HG03520 (cell line): ENCODE data around the gene GLB1L2.

Experiments used
- ATAC-seq: cut with Tn5 transposase; IDR thresholded peaks from one replicate; pipeline ENCODE4 v1.9.1; 2021; ENCODE audit warnings: mild to moderate bottlenecking, moderate library complexity; ENCODE audit not compliant: unreplicated experiment

GLB1L2 gene

DNA sequence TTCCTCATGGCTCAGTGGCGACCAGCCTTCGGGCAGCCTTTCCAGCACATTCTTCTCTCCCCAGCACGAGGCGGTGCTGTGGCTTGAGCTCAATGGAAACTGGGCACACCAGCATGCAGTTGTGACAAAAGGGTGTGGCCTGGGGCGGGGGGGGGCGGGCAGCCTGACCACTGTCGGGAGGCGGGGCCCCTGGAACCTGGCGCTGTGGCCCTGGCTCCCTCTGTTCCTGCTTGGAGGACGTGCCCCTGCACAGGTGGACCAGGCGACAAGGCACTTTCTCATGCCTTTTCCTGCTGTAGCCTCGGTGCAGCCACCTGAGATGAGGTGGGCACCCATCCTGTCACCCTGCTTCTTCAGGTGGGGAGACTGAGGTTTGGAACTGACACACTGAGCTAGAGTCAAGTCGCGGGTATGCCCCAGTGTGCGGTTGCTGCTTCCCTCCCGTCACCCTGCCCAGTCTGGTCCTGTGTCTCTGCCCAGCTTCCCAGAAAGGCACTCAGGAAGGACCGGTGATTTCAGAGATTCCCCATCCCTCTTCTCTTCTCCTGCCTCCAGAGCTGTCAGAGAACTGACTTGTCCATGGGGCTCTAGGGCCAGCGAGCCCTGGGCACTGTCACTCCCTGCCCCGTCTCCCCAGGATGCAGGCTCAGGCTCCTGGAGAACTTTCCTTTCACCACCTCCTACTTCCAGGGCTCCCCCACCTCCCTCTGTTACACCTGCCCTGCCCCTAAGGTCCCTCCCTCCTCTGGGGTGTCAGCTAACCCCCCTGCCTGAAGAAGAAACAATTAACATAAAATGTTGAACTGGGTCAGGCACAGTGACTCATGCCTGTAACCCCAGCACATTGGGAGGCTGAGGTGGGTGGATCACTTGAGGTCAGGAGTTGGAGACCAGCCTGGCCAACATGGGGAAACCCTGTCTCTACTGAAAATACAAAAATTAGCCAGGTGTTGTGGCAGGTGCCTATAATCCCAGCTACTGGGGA lies 70.3 kb downstream of the GLB1L2 start:
- ATAC-seq = no peak

DNA sequence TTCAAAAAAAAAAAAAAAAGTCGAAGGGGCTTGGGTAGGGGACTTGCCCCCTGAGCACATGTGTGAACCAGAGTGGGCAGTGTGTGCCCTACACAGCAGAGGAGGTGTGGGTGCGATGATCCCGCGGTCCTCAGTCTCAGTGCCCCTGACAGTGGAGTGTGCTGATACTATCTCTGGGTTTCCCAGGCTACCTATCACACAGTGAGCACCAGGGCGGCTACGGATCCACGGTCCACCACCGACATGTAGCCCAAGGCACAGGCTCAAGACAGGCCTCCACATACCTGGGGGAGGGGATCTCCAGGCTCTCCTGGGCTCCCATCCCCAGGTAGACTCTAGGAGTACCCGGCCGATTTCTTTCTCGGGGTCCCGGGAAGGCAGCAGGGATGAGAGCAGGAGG lies 71.1 kb downstream of the GLB1L2 start:
- ATAC-seq = no peak

DNA sequence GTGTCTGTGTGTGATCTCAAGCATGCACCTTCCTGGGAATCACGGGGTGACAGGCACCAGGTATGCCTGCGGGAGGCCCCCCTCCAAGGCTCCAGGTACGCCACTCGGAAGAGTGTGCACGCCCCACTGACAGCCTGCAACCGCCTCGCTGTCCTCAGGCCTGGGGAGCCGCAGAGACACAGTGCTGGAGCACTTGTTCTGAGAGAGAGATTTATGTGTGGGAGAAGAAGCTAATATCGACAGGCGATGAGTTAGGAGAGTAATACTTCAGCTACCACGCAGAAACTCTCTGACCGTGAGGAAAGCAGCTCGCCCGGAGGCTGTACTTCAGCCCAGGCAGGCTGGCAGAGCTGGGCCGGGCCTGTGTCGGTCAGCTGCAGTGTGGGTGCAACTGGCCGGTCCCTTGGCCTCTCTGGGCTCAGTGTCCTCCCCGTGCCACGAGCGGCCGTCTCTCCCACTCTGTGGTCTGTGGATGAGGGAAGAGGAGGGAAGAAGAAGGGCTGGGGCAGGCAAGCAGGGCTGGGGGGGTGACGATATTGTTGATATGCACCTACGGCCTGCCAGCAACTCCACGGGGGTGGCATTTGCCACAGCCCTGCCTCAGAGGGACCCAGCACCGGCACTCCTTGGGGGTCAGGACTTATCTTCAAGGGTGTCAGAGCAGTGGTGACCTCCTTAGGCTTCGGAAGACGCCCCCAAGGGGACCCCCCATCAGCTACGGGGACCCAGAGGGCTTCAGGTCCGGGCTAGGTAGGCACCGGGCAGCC lies 73.0 kb downstream of the GLB1L2 start:
- no peak for ATAC-seq

DNA sequence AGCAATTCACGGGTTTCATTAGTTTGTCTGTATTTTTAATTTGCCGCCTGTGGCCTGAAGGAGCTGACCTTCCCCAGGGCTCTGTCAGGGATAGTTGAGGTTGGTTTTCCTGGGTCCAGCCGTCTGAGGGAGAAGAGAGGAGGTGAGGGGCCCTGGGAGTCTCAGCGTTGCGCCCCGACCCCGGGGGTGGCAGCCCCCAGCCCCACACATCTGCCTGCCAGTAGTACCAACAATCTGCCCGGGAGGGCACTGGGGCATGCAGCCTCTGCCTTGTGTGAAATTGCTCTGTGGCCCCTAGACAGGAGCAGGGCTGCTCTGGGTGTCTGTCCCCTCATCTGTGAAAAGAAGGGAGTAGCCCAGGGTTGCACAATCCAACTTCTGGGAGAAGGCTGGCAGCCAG lies 73.6 kb downstream of the GLB1L2 start:
- ATAC-seq = no peak

DNA sequence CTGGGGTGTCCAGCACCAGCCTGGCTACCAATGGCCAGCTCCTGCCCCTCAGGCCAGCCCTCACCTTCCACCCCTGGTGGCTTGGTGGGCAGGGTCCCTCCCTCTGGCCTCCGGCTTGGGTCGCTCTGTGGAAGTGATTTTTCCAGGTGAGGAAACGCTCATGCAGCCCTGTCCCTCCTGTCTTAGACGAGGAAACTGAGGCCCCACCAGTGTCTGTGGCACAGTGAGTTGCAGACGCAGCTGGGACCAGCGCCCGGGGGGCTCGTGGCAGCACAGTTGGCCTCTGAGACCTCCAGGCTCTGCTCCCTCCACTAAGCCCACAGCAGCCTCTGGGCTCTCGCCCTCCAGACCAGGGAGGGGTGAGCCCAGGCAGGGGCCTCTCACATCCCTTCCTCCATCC lies 74.1 kb downstream of the GLB1L2 start:
- ATAC-seq = no peak

DNA sequence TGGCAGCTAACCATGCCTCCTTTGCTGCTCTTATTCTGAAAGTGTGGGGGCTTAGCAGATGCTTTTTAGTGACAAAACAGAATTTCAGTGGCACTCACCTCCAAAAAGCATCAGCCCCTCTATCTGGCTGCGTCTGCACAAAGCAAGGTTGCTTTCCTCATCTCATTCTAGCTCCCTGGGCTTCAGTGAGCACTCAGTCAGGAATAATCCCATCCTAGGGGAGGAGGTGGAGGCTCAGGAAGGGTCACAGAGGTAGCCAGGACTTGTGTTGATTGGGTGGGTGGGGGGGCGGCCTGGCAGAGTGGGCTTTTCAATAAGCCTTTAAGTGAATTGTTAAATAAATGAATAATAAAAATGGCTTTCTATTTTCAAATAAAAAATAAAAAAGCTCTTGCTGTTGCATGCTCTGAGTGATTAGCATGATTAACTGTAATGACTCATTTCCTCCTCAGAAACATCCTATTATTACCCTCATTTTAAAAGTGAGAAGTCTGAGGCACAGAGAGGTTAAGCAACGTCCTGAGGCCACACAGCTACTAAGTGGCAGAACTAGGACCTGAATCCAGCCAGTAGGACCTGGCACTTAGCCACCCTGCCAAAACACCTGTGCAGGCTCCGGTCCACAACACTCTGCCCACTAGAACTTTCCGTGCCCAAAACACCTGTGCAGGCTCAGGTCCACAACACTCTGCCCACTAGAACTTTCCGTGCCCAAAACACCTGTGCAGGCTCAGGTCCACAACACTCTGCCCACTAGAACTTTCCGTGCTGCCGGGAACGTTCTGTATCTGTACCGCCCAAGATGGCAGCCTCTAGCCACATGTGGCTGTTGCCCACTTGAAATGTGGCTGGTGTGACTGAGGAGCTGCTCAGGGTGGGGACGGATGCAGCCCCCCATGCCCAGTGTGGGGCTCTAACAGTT lies 74.7 kb downstream of the GLB1L2 start:
- no peak for ATAC-seq

DNA sequence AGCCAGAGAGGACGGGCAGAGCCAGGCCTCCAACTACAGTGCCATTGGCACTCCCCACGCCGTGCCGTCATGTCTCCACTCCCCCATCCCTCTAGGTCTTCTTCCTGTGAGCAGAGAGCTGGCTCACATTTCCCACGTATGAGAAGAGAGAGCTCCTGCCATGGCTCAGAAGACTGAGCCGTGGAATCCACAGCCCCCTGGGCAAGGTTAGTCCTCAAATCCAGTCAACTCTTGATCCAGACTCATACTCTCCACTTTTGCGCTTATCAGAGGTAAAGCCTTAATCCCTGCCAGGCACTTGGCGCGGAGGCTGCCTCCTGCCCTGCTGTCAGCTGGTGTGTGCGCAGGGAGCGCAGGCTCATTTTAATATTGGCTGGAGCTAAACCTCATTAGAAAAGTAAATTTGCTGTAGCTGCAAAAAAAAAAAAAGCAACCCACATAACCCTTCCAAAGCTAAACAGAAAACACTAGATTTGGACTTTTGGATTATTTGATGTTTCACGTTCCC lies 75.6 kb downstream of the GLB1L2 start:
- no peak for ATAC-seq

DNA sequence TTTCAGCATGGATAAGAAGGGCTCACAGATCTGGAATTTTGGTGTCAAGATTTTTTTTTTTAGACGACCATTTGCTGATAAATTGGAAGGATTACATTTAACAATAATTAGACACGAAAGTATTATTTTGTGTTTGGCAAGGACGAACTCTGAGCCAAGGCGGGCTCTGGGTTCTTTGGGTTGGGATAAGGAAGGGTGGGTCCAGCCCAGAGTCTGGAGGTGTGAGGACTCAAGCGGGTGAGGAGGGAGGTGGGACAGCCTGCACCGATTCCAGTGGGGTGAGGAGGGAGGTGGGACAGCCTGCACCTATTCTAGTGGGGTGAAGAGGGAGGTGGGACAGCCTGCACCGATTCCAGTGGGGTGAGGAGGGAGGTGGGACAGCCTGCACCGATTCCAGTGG lies 76.1 kb downstream of the GLB1L2 start:
- ATAC-seq = no peak

DNA sequence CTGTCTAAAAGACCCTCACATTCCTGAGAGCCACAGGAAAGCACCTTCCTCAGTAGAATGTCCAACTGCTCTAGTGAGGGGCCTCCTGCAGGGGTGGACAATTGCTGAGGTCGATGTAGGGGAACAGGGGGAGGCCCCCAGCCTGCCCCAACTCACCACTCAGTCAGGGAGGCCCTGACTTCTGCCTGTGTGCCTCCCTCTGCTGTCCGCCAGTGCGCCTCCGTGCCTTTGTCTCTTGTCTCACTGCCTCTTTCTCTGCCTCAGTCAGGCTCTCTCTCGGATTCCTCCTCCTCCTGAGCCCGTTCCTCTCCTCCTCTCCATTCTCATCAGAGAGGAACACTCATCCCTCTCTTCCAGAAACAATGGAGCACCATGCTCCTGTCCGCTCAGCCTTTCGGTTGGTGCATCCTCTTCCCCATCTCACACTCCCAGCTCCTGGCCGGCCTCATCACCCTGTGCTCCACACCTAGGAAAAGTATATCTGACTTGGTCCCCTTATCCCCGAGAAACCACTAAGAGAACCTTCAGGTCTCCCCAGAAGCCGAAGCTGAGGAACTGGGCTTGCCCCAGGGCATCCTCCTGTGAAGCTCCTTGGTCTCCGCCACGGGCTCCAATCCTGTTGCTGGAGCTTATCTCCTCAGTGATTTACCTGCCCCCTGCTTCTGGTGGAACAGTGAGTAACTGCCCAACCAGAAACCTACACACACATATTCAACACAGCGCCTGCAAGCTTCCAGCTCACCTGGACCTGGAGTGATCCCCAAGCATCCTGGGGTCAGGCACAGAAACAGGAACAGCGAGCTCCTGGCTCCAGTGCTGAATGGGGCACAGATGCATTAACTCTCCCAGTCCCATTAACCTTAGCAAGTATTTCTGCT lies 78.0 kb downstream of the GLB1L2 start:
- ATAC-seq = no peak

DNA sequence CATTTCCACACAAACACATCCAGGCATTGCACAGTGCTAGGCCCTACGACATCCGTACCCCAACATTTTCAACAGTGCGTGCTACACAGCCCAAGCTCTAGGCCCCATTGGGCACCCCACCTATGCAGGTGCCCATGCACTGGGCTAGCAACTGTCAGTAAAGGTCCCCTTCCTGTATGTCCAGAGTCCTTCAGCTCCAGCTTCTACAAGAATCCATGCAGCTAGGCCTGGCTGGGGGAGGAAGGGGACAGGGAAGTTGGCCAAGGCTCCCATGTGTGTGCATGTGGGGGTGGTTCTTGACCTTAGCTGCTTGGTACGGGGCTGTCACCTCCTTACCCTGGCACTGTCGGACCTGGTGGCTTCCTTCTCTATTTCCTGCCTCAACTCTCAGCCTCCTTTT lies 79.0 kb downstream of the GLB1L2 start:
- no peak for ATAC-seq

DNA sequence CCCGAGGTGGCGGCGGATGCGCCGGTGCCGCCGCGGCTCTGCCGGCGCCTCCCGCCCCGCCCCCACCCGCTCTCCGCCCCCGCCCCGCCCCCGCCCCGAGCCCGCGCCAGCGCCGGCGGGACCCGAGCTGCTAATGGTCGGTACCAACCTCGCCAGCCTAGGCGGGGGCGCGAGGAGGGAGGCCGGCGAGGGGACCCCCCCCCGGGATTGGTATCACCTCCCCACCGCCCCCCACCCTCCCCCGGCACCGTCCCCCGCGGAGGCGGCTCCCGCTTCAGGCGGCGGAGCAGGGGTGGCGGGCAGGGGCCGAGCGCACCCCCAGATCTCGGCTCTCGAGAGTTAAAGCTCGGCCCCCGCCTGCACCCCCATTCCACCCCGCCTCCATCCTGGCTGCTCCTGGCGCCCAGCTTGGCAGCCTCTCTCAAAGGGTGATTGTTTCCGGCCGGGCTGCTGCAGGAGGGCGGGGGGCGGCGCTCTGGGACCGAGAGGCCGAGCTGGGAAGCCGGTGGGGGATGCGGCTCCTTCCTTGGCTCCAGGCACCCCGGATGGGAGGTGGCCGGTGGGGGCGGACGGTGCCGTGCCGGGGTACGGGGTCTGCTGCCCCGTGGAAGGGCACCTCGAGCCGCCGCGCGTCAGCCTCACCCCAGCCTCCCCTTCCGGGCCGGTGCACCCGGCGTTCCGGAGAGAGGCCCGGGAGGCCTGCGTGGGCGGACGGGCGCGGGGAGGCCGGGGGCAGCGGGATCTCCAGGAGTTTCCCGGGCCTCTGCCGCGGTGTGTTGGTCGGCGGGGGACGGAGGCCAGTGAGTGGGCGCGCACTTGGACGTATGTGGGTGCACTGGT lies 80.6 kb downstream of the GLB1L2 start, which contains the start of gene B3GAT1:
Gene B3GAT1 (minus strand): TSS at position 40 of the 840 bp plus-strand sequence. CDS start 24,583 bp downstream, outside the sequence.
- no peak for ATAC-seq

DNA sequence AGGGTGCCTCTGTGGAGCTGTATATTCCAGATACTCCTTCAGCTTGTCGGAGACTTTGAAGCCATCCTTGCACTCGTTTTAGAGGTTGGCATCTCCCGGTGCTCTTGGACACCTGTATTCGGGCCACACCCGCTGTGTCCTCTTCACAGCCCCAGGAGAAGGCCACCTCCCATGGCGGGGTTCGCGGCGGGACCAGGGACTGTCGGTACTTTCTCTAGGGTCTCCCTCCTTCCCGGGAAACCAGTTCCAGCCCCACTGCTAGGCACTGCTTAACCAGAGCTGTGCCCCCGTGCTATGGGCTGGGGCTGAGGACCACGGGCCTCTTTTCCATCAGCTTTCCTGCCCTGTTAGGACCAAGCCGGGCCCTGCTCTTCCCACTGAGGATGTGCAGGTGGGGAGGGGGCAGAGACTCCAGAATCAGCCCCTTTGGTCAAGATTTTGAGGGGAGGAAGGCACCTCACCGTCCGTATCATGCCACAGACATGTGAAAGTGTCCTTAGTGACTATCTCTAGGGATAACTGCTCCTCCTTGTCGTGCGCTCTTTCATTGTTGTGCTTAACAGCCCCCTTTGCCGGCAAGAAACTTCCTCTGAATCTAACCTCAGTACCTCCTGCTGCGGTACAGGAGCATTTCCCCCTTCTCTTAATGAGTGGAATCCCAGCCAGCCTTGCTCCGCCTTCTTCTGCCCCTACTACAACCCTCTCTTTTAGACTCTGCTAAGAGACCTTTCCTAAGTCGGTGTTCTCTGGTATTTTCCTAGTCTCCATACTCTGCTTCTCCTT lies 81.4 kb downstream of the GLB1L2 start:
- ATAC-seq = no peak

DNA sequence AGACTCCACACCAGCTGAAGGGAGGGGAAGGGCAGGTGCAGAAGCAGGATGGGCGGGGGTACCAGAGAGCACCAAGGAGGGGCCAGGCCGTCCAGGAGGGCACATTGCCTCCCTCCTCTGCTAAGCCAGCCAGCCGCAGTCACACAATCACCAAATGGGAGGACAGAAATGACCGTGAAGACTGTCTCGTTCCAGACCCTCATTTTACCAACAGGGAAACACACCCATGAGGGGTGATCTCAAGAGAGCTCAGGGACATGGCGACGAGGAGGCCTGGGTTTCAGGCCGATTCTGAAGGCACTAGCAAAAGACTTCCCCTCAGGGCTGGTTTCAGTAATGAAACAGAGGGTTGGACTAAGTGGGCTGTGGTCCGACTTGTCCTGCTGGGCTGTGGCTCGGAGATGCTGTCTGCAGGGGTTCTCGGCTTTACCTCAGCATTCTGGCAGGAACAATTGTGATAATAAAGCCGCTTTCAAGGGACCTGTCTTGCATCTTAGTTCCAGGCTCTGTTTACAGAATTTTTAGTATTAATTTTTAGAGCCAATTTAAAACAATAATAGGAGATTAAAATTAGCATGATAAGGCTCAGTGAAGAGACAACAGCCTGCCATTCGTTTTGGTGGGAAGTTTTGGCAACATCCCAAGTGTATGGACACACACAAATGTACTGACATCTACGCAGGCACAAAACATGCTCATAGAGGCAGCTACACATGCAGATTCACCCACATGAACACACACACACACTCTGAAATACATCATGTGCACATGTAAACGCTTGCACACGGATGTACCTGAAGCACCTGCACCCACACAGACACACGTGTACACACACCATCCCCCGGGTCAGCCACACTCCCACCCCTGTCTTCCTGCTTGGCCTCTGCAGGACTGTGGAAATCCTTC lies 82.3 kb downstream of the GLB1L2 start:
- no peak for ATAC-seq

DNA sequence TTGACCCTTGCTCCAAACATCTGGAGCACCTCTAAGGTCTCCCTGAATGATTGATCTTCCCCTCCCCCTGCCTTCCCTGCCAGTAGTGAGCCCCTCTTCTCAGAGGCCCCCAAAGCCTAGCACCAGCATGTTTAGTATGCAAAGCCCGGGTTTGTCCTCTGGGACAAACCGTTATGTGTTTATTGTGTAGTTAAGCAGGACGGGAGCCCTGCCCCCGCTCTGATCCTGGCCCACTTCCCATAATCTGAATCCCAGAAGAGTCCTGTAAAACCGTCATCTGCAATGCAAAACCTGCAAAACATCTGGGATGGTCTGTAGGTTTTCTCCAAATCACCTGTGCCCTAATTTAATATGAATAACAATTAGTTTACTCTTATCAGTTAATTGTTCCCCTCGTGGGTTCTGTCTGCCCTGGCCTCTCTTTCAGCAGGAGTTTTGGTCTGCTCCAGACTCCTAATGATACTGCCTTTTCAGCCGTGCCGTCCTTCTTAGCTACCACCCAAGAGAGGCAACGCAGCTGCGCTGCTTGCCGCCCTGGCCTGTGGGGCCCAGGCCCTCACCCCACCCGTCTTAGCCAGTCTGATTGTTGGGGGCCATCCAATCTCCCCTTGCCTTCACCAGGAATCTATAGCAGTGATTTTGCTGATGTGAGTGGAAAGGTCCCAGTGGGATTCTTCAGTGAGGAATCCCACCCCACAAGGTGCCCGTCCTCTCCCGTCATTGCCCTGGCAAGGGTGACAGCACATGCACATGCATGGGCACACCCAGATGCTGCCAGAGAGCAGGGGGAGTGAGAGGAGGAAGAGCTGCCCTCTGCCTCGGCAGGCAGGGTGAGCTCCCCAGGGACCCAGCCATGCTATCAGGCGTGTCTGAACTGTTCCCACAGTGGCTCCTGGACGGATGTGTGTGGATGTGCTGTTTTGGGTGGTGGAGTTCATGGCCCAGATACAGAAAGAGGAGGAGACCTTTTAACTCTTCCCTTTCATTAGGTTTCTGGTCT lies 83.3 kb downstream of the GLB1L2 start:
- no peak for ATAC-seq

DNA sequence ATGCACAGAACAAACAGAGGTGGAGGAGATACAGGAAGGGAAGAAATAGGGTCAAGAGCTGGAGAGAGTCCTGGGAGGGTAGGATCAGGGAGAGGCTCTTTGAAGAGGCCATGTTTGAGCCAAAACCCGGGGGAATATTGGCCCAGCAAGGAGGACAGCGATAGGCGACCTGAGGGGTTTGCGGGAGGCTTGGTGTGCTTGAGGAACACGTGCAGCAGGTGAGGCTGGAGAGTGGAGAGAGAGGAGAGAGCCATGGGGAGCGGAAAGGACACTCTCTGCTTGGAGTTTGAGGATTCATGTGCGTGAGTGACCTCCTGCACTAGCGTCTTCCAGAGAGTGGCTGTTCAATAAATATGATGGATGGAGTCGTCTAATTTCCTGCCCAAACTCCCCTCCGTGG lies 84.9 kb downstream of the GLB1L2 start:
- ATAC-seq = no peak
